Femur (tissue), 1 donor: Measurements from ENCODE around the gene CC2D1B.

Experiments
- DNase-seq: peaks from one replicate; pipeline ENCODE4 v3.0.0-alpha.2; 2017

CC2D1B gene

DNA sequence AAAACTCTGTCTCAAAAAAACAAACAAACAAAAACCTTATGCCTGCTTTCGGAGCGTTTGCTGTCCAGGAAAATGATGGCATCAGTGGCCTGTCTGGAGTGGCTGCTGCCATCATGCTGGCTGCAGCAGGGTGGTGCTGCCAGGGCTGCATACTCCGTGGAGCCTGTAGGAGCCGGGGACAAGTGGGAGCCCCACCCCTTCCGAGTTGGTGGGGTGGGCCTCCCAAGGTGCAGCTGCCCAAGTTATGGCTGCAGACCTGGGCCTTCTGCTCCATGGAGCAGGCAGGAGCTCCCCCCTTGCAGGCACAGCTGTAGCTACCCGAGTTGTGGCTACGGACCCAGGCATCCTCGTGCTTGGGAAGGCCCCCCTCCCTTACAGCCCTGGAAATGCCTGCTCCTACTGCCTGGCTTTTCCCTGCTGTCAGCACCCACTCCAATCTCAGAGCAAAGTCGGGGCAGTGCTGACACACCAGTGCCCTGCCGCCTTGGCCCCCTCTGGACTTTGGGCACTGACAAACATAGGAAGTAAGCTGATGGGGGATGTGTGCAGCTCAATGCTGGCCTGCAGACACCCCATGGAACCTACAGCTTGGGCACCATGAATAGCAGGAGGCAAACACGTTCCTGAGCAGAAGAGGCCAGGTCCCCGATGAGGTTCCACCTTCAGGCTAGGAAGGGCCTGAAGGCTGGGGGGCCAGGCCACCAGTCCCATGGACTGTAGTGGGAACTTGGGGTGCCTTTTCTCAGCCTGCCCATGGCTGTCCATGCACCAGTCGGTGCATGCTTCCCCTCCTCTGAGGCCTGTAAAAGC lies 60.4 kb downstream of the CC2D1B start:
- no peak for DNase-seq
